HG03571 (cell line): Measurements from ENCODE around the gene CCDC178.
"Not testable (repeated sequence)": the region's sequence is repeated elsewhere in the genome, so short reads cannot be mapped to it uniquely, and the experiment has no call there.

ENCODE experiments used
- ATAC-seq: cut with Tn5 transposase; IDR thresholded peaks from one replicate; pipeline ENCODE4 v1.9.1; 2021; ENCODE audit not compliant: unreplicated experiment

Gene CCDC178

GRCh38 chr18:33440060-33441043 lies at the start of gene CCDC178:
CCDC178 (minus strand) TSS chr18:33440721; CDS start chr18:33412088, 28,633 bp downstream.
- ATAC-seq = no peak

DNA sequence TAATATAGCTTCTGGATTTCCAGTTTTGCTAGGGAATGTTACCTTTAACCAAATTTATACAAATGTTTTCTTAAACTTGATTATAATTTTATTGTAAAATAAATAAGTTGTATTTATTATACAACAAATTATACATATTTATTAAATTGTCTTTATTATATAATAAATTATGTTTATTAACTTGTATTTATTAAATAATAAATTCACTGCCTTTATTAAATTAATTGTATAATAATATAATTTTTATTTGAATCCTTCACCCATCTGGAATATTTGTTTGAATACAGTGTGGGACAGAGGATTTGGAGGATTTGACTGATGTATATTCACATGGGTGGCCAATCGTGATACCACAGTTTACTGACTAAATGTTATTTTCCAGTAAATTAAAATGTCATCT lies 43.4 kb upstream of the CCDC178 start:
- ATAC-seq = no peak

GRCh38 chr18:33472509-33472908 lies 32.0 kb upstream of the CCDC178 start:
- no peak for ATAC-seq

- ATAC-seq = no peak
These were observed 29.7 kb upstream of the CCDC178 start for GRCh38 chr18:33470216-33470615.

DNA sequence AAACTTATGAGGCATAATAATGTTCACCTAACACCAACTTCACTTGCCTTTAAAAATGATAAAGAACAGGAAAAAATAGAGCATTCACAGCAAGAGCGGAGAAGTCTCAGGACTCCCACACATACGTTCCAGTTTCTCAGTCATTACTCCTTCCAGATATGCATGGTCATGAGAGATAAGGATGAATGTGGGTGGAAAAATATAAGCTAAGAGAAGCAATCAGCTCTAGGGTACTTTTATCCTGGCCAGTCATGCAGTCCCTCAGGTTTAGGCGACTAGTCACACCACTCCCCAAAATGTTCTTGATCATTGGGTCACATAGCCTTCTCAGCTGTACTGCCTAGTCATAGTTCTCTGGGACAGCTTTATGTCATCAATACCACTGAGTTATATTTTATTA lies 29.2 kb upstream of the CCDC178 start:
- no peak for ATAC-seq

GRCh38 chr18:33467531-33467930 lies 27.0 kb upstream of the CCDC178 start:
- ATAC-seq = no peak

DNA sequence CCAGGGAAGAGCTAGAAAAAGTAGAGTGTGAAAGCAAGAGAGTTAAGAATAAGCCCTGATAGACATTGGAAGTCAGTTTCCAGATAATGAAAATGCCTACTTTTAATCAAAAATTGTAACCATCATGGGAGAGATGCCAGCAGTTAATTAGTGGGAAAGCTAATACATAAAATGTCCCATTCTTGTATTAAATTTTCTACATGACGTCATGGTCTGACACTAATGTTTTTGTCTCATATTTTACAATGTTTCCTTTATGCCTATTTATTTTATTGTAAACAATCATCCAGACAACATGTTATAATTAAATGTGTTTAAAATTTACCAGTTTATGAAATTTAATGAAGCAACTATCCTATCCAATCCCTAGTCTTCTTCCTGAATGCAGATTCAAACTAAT lies 26.3 kb upstream of the CCDC178 start:
- ATAC-seq = no peak

DNA sequence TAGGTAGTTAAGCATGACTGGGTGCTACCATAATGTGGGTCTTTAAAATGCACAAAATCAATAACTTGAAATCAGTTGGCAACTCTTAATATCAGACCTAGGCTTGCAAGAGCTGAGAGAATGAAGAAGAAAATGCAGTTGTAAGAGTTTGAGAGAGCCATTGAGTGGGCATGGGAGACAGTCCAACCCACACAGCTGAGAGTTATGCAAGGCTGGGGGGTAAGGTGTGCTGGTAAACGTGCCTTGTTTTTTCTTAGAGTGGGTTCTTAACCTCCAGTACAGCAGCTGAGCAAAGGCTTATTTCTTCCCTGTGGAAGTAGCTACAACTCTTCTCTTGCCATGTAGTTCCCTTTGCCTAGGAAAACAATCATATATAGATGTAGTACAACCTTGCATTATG lies 20.2 kb upstream of the CCDC178 start:
- ATAC-seq = no peak

DNA sequence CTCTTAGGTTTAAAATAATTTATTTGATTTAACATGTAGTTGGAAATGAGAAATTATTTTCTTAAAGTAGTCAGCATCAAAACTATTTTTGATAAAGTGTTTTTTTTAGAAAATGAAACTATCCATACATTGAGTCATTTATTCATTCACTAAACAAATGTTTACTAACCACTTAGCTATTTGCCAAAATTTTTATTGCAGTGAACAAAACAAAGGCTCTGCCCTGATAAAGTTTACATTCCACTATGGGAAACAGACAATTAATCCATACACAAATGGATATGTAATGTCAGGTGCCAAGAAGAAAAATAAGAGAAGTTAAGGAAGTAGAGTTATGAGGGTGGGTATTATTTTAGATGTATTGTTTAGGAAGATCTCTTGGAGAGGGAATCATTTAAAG lies 19.1 kb upstream of the CCDC178 start:
- ATAC-seq = no peak

DNA sequence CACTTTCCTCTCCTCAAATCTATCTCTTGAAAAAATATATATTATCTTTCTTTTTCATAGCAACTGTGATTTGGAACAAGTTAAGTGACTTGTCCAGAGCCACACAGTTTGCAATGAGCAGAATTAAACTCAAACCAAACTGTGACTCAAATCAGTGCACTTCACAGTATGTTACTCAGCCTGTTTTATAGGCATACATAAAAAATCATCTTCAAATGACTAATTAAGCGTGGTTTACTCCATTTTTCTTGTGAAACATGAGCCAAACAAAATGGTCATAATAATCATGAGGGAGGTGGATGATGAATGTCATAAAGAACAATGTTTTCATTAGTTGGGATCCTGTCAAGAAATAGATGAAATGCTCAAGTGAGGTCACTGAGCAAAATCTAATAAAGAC lies 6.1 kb upstream of the CCDC178 start:
- no peak for ATAC-seq

GRCh38 chr18:33444709-33445108 lies 4.2 kb upstream of the CCDC178 start:
- no peak for ATAC-seq

- no peak for ATAC-seq
These were observed 7.7 kb downstream of the CCDC178 start for GRCh38 chr18:33432857-33433256.

DNA sequence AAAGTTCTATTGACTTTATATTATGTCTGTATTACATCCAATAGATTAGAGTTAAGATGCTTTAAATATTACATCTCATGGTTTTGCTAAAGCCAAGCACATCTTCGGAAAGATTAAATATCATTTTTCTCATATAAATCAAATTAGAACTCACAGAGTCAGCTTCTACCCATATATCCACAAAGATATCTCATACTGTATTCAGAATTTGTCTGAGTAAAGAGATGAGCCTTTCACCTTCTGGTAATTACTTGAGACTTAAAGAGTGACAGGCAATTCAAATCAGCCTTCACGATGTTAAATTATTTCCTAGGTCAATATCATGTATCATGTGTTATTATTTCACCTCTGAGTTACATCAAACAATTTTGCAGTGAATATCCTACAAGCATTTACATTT lies 13.0 kb downstream of the CCDC178 start:
- no peak for ATAC-seq

DNA sequence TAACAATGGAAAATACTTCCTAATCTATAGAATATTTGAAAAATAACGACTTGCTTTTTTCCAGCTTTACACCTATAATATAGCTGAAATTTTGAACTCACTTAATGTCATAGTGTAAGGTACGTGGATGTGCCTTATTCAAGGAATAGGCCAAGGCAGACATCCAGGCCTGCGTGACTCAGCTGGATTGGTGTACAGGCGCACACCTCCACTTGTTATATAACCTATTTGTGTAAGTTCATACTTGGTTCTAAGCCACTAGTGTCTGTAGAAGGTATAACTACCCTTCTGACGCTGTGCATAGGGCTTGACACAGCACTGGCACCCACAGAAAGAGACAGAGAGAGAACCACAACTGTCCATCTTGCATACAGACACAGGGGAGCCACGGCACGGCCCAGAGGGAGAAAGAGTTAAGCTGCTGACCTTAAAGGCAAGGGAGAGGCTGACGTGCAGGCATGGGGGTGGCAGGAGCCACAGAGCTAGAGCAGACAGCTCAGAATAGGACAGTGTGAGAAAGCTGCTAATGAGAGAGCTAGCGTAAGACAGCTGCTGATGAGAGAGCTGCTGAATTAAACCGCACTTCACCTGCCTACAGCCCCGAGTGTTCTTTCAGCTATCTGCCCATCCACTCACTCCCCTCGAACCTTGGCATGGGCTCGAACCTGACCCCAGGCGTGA lies 16.1 kb downstream of the CCDC178 start:
- no peak for ATAC-seq

DNA sequence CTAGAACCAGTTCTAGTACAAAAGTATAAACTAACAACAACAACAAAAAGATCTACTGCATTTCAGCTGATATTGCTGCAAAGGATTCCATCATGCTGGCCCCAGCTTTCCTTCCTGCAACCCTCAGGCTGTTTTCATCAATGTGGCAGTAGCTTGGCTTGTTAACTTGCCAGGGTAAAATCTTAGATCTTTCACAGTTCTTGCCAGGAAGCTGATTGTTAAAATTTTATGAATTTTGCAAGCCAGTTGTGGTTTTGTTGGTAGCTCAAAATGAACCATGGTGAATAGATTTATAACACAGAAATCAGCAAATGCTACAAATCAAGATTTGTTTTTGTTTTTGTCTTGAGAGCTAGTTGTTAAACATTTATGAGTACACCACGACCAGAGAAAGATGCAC lies 19.3 kb downstream of the CCDC178 start:
- no peak for ATAC-seq

DNA sequence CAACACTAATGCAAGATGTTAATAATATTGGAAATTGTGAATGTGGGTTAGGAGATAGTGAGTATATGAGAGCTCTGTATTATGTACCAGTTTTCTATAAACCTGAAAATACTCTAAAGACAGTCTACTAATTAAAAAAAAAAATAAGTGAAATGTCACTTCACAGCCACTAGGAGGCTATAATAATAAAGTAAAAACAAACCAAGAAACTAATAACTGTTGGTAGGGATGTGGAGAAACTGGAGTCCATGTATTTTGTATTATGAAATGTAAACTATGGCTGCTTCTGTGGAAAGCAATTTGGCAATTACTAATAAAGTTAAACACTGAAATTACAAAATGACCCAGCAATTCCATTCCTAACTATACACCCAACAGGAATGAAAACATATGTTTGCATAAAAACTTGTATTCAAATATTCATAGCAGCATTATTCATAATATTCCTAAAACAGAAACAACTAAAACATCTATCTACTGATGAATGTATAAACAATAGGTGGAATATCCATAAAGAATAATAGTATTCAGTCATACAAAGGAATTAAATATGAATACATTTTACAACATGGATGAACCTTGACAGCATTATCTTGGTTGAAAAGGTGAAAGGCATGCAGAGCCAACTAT lies 36.2 kb downstream of the CCDC178 start:
- no peak for ATAC-seq

DNA sequence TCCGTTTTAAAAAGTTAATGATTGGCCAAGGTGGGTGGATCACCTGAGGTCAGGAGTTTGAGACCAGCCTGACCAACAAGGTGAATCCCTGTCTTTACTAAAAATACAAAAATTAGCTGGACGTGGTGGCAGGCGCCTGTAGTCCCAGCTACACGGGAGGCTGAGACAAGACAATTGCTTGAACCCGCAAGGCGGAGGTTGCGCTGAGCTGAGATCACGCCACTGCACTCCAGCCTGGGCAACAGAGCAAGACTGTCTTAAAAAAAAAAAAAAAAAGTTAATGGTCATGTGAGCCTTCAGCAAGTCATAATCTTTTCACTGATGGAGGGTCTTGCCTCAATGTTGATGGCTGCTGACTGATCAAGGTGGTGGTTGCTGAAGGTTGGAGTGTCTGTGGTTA lies 41.6 kb downstream of the CCDC178 start:
- not testable (repeated sequence) for ATAC-seq

DNA sequence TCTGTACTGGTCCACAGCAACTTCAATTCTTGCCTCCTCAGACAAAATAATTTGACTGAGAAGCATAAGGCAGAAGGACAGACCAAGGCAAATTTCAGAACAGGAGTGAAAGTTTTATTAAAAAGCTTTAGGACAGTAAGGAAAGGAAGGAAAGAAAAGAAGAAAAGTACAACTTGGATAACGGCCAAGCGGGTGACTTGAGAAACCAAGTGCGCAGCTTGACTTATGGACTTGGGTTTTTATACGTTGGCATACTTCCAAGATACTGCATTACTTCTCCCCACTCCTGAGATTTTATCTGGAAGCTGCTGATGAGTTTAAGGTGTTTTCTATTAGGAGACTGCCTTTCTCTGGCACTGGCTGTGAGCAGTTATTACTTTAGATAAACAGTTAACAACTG lies 64.7 kb downstream of the CCDC178 start:
- no peak for ATAC-seq

DNA sequence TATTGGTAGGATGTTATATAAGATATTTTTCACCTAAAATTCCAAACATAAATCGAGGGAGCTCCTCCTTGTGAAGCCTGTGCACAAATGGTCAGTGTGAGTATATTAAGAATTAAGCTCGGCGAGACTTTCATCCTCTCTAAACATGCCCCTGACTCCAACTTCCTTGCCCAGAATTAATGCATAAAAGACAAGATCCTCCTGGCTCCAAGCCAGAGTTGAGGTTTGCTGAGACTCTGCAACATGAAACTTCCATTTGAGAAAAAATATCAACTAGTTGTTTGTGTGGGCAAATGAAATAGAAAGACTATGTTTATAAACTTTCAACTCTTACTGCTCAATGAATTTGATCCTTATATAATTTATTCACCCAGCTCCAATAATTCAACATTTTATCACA lies 68.1 kb downstream of the CCDC178 start:
- no peak for ATAC-seq

DNA sequence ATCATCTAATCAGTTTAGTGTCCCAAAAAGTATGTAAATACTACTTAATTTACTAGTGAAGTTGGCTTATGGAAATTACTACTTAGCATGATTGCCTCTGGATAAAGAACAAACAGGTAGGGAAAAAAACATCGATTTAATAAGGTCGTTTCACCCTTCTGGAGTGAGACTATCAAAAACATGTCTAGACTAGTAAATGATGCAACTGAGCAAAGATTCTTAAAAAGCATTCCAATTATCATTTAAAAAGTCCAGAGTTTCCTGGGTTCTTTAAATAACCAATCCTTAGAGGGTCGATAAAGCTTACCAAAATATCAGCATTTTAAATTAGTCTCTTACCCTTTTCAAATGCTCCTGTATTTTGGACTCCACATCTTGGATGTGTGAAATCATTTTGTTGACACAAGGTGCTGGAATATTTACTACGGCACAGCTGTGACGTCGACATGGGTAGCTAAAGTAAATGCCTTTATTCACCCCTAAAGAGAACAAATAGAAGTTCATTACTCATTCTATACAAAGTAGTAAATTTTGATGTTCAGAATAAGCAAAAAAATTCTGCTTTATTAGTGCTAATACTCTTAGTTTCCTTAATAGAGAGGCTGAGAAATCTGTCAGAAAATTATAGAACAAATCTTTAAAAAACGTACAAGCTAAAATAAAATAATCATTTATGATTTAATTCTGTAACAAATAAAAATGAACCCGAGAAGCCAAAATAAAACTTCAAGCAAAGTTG lies 70.6 kb downstream of the CCDC178 start:
- no peak for ATAC-seq

DNA sequence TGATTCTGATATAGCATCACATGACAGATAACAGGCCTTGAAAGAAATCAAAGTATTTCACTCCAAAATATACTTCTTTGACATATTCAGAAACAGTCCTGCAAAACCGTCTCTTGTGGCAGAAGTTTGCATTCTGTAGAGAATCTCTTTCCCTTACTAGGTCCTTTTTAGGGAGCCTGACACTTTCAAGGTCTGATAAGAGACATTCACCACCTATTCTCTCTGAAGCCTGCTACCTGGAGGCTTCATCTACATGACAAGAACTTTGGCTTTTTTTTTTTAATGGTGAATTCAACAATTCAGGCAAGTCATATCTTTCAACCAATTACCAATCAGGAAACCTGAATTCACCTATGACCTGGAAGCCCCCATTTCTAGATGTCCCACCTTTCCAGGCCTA lies 83.8 kb downstream of the CCDC178 start:
- no peak for ATAC-seq
